ENCODE measurements around the gene GPR132. TPM values are rescaled to one million over a fixed set of nuclear protein-coding genes. Genes with fewer than 3 reads are reported as not detected.

Gene GPR132
- total RNA-seq = not detected in 2 replicates

GRCh38 chr14:105065280-105066228 is at the start of gene GPR132:
Gene GPR132 (minus strand): TSS chr14:105065430. CDS start chr14:105055420, 10,010 bp downstream.

GRCh38 chr14:105020815-105021655 is 44.2 kb downstream of the GPR132 start, which contains the start of gene CDCA4:
Gene CDCA4 (minus strand): TSS chr14:105021083. CDS start chr14:105011929, 9,154 bp downstream.

Other genes with a start within 250 kb of the GPR132 start
- gene CEP170B, start 200.2 kb downstream of the GPR132 start, total RNA-seq = 34.9 and 41.1 TPM in 2 replicates
- gene PLD4, start 140.6 kb downstream of the GPR132 start, total RNA-seq = not detected in 2 replicates
- 45.8 and 198 TPM in 2 replicates for gene AHNAK2, start 87.1 kb downstream of the GPR132 start, total RNA-seq
- 7.3 and 7.9 TPM in 2 replicates for gene CLBA1, start 79.6 kb downstream of the GPR132 start, total RNA-seq
- gene CDCA4, start 44.3 kb downstream of the GPR132 start, total RNA-seq = 30.6 and 60.8 TPM in 2 replicates
- gene JAG2, start 103.3 kb upstream of the GPR132 start, total RNA-seq = 48.9 and 61.6 TPM in 2 replicates
- gene NUDT14, start 115.9 kb upstream of the GPR132 start, total RNA-seq = 10.4 and 17.0 TPM in 2 replicates
- 56.4 and 58.4 TPM in 2 replicates for gene BTBD6, start 183.1 kb upstream of the GPR132 start, total RNA-seq
- gene BRF1, start 235.6 kb upstream of the GPR132 start, total RNA-seq = 19.5 and 26.4 TPM in 2 replicates
- gene PACS2, start 249.3 kb upstream of the GPR132 start, total RNA-seq = 31.4 and 53.8 TPM in 2 replicates

Data from hair follicular keratinocyte (primary cell).